NCI-H1105 (cell line): ENCODE measurements around the gene NR2E1.

Experiments
- DNase-seq: peaks from one replicate; lab custom pipeline; 2025; lab: John Stamatoyannopoulos, UW

Gene NR2E1

DNA sequence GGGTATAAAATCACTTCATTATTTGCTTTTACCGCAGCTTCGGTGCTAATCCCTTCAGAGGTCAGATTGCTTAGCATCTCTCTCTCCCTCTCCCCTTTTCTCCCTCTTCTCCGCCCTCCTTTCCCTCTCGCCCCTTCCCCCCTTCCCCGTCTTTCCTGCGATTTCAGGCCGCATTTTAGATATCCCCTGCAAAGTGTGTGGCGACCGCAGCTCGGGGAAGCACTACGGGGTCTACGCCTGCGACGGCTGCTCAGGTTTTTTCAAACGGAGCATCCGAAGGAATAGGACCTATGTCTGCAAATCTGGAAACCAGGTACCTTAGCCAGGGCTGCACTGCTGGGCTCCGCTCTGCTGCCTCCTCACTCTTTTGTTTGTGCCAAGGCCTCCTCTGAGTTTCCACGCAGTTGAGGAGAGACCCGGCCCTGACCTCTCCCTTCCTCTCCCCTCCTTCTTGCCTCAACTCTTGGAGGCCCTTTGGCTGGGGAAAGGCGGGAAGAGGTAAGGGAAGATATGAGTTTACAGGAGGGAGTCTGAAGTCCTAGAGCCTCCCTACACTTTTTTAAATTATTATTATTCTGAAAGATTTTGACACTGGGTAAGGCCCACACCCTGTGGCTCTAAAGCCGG lies 5.6 kb downstream of the NR2E1 start:
- DNase-seq = no peak

DNA sequence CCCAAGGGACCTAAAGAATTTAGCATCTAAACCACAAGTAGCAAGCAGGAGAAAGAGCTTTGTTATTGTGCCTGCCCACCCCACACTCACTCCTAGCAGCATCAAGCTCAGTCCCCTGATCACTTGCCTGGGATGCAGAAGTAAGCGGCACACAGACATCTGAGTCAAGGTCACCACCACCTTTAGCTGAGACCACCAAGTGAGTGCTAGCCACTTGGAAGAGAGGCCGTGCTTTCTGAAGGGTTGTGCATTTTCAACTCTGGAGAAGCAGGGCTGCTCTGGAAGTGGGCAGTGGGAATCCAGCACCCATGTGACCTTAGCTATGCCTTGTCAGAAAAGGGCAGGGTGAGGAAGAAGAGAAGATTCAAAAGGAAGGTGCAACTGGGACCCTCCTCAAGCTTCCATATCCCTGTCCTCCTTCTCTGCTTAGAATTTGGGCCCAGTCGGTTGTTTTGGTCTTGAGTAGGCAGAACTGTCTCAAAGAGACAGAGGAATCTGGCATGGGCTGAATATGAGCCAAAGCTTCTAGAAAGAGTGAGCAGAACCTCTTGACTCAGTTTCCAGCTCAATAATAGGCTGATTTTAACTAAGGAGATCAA lies 6.2 kb downstream of the NR2E1 start:
- DNase-seq = no peak

DNA sequence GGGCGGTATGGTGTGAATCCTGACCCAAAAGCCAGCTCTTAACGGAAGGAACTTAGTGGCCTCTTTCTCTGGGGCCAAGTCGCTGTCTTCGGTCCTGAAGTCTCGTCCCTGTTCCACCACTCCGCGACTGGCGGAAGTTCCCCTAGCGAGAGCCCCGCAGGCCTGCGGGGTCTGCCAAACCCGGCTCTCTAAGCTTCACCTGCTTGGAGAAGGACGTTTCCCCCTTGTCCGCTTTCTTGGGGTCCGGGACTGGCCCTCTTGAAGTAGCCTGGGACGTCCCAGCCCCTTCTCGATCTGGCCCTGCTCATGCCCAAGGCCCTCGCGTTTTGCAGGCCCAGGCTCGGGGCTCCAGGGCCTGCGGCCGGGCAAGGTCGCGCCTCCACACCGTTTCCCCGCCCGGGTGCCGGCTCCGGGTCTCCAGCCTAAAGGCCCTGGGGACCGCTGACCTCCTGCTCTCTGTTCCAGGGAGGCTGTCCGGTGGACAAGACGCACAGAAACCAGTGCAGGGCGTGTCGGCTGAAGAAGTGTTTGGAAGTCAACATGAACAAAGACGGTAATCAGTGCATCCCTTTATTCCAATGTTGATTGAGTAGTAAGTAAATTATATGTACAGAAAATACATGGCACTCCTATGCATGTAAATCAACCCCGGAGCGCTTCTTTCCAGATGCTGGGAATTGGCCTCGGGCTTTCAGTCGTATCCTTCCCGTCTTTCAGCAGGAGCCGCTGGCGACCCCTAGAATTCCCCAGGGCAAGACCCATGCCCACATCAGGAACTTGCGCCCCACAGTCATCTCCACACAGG lies 8.8 kb downstream of the NR2E1 start:
- no peak for DNase-seq

DNA sequence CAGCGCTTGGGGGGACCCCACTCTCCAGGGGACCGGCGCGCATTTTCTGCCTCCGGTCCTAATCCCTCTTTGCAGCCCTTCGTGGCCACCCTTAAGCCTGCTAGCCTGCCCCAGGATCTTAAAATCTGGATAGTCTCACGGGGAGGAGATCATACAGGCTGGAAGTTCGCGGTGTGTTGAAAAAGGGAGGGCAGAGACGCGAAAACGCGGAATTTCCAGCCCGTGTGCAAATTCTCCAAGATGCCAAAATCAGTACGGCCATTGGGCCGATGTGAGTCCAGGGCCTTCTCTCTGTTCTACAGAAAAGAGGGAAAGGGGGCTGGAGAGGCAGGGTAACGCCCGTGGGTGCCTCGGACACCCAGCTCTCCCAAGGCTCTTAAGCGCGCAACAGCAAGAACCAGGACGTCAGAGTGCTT lies 9.4 kb downstream of the NR2E1 start:
- no peak for DNase-seq

DNA sequence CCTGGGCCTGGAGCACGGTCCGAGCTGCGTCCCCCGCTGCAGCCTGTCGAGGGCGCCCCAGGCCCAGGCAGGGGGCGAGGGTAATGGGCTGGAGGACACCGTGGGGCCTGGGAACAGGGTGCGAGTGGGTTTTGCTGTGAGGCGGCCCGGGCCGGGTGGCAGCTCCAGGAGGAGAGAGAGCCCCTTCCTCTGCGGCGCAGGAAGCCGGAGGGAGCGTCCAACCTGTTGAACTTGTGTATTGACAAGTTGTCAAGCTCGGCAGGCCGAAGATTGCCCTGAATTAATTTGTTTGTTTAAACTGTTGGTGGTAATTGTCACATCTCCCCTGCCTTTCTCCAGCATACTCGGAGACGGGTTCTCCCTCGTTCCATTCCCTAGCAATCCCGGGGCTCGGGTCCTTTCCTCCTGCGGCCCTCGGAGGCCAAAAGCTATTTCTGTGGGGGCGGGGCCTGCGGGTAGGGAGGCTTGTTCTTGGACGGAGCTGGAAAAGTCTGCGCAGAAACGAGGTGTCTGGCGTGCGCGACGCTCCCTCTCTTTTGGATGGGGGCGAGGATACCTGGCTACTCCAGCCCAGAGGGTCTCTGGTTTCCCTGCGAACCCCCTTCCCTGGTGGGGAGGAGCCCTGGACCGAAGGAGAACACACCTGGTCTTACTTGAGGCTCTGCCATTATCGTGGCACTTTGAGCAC lies 9.9 kb downstream of the NR2E1 start:
- DNase-seq = no peak

DNA sequence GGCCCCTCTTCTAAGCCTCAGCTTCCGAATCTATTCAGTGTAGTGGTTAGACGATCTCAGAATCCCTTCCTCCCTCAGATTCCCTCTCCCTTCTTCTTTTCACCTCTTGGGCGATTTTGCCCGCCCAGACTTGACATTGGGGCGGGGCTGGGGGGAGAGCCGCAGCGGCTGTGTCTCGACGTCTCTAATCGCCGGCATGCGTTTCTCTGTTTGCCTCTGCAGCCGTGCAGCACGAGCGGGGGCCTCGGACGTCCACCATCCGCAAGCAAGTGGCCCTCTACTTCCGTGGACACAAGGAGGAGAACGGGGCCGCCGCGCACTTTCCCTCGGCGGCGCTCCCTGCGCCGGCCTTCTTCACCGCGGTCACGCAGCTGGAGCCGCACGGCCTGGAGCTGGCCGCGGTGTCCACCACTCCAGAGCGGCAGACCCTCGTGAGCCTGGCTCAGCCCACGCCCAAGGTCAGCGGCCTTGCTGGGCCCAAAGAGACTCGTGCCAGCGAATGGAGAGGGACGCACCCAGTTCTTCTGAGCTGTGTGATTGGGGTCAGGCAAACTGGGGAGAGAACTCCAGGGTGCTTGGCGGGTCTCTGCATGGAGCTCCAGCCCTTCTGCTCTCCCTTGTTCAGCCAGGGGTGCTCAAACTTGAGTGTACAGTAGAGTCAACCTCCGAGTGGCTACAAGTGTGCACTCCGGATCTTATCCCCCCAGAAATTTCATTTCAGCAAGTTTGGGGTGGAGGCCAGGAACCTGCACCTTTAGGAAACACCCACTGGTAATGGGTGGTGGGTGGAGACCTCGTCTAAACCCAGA lies 10.7 kb downstream of the NR2E1 start:
- DNase-seq = no peak

DNA sequence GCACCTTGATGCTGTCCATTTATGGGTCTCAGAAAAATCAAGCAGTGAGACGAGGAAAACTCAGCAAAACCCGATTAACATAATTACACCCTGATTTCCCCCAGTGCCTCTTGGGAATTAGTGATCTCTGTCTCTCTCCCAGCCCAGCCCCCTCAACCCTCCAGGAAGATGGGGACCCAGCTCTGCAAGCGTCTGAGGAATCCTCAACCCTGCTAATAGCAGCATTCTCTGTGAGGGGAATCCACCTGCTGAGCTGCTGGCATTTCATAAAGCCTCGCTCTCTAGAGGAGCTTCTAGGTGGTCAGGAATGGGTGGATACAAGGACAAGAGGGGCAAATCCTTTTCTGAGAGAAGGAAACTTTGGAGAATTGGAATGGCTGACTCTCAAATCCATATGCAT lies 13.9 kb downstream of the NR2E1 start:
- no peak for DNase-seq

DNA sequence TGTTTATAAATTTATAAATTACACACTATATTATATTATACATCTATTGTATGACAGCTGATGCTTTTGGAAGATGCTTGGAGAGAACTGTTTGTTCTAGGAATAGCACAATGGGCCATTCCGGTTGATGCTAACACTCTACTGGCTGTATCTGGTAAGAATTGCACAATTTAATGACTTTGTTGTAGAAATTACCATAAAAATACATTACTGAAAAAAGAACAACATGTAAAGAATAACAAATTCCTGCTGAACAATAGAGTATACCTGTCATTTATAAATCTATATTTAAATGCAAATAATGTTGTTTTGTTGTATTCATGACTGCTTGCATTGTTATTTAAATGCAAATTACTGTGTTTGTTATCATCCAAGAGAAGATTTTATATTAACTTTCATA lies 14.4 kb downstream of the NR2E1 start:
- no peak for DNase-seq

DNA sequence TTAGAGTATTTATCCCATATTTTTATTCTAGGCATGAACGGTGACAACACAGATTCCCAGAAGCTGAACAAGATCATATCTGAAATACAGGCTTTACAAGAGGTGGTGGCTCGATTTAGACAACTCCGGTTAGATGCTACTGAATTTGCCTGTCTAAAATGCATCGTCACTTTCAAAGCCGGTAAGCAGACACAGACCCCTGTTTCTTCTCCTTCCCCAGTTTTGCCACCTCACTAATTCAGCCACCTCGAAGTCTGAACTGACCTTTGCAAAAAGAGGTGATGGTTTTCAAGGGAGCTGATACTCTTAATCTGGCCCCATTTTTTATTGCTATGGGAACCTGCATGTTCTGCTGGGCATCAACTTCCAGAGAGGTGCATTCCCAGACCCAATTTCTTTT lies 15.0 kb downstream of the NR2E1 start:
- DNase-seq = no peak

DNA sequence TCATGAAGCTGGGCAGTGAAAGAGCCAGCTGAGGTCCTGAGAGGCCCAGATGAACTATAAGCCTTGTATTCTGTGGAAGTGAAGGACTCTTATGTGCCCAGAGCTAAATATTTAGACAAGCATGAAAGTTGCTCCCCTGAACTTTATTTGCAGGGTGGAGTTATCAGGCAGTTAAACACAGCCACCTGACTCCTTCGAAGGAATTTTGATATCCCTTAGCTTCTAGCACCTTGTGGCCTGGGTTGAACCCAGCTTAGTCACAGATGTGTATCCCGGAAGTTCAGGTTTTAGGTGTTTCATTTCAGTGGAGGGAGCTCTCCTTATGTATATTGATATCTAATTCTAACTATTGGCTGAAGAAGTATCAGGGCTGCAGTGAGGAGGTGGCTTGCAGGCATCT lies 20.4 kb downstream of the NR2E1 start:
- DNase-seq = no peak

DNA sequence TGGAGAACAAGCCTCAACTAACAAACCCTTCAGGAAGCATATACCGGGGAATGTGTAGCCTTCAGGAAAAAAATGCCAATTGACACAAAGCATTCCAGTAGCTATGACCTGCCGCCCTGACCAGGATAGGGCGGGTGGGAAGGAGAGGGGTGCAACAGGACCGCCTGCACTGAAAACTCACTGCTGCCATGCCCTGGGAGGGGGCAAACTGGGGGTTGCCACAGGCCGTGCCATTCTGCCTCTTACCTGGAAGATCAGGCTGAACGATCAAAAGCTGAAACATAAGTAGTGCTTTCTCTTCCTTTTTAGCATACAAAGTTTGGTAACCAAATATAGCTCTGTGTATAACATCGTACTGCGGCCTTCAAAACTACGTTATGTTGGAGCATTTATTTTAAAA lies 21.7 kb downstream of the NR2E1 start:
- DNase-seq = no peak

DNA sequence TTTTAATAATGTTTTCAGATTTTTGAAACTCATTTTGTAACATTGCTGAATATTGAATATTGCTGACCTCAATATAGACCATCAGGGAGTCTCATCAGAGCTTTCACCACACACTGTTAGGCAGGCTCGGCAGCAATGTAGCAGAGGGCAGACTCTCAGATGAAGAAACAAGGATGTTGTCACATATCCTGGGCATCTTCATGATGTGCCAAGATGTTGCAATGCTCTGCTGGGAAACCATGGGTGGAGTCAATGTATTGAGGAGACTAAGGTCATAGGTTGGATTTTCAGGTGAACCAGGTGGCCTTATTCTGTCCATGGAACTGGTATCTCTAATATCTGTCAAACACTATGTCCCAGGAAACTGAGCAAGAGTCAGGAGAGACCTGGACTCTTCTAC lies 27.3 kb downstream of the NR2E1 start:
- no peak for DNase-seq

DNA sequence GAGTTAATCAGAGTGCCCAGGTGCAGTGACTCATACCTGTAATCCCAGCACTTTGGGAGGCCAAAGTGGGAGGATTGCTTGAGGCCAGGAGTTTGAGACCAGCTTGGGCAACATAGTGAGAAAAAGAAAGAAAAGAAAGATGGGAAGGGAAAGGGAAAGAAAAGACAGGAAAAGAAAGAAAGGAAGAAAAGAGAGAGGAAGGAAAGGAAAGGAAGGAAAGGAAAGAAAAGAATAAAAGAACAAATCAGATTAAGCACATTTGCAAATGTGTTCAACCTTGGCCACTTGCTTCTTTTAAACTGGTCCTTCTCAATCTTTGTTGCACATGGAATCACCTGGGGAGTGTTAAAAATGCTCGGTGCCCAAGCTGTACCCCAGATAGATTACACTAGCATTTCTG lies 28.0 kb downstream of the NR2E1 start:
- DNase-seq = no peak

DNA sequence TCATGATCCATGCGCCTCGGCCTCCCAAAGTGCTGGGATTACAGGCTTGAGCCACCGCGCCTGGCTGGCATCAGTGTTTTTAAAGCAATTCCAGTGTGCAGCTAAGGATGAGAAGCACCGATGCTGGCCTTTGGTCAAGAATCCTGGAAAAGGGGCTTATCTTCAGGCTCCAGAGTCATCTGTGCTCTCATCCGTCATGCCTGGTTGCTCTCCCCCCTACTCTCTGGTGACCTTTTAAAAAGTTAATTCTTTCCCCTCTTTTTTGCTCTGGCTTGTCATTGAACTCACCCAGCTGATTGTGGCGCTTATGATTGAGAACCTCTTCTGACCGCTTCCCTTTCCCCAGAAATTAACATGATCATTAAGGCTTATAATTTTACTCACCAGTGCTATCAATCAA lies 28.7 kb downstream of the NR2E1 start:
- no peak for DNase-seq

DNA sequence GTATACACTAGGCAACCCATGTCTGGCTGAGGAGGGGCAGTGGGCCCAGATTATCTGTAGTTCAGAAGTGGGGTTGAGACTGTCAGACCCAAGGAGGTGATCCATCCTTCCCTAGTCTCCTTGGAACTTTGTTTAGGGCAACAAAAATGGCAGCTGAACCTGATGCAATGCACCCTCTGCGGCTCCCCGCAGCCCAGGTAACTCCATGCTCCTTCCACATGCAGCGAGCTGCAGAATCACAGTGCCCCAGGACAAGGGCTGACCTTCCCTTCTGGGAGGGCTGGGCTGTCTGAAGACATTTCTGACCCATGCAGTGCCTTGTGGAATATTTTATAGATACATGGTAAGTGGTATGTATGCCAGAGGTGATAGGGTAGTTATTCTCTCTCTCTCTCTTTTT lies 29.4 kb downstream of the NR2E1 start:
- DNase-seq = no peak

DNA sequence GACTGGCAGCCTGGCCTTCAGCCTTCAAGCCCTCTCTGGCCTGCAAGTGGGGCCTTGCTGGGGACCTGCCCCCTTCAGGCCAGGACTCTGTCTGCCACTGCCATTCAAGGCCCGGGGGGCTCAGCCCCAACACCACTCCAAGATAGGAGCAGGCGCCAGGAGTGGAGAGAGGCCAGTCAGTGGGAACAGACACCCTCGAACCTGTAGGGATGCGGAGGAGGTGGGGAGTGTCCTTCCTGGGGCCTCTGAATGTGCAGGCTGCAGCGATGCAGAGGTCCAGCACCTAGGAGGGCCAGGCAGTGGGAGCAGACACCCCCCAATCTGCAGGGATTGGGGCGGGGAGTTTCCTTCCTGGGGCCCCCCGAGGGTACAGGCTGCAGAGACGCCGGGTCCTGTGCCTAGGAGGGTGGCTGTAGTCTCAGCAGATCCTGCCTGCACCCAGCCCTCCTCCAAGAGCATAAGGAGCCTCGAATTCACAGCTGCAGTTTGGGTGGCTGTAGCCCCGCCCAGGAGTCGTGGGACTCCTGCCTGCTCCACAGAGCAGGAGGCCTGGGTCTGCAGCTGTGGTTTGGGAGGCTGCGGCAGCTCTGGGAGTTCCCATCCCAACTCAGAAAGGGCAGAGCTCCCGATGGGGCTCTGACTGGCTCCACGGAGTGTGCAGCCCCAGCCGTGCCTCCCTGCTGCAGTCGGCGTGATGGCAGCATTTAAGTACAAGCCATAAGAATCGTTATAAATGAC lies 33.1 kb downstream of the NR2E1 start:
- no peak for DNase-seq

DNA sequence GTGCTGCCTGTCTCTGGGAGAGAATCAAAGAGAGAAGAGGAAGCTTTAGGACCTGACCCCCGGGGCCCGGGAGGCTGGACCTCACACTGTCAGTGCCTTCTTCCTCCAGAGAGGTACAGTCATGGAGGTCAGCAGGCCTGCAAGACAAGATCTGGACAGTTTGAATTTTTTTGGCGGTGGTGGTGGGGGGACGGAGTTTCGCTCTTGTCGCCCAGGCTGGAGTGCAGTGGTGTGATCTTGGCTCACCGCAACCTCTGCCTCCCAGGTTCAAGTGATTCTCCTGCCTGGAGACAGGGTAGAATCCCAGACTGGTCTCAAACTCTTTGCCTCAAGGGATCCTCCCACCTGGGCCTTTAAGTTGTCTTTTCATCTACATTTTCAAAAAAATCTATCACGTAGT lies 34.4 kb downstream of the NR2E1 start:
- no peak for DNase-seq

DNA sequence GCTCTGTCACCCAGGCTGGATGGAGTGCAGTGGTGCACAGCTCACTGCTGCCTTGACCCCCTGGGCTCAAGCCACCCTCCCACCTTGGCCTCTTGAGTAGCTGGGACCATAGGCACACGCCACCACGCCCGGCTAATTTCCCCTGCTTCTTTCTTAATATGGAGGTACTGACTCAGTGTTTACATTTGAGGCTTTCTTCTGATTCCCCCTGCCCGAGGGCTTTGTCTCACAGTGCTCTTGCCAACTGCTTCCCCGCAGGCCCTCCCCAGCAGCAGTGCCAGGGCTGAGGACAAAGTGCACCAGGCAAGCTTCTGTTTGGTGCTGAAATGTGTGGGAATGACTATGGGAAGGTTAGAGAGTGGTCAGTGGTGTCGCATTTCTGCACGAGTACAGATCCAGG lies 34.8 kb downstream of the NR2E1 start:
- DNase-seq = no peak

DNA sequence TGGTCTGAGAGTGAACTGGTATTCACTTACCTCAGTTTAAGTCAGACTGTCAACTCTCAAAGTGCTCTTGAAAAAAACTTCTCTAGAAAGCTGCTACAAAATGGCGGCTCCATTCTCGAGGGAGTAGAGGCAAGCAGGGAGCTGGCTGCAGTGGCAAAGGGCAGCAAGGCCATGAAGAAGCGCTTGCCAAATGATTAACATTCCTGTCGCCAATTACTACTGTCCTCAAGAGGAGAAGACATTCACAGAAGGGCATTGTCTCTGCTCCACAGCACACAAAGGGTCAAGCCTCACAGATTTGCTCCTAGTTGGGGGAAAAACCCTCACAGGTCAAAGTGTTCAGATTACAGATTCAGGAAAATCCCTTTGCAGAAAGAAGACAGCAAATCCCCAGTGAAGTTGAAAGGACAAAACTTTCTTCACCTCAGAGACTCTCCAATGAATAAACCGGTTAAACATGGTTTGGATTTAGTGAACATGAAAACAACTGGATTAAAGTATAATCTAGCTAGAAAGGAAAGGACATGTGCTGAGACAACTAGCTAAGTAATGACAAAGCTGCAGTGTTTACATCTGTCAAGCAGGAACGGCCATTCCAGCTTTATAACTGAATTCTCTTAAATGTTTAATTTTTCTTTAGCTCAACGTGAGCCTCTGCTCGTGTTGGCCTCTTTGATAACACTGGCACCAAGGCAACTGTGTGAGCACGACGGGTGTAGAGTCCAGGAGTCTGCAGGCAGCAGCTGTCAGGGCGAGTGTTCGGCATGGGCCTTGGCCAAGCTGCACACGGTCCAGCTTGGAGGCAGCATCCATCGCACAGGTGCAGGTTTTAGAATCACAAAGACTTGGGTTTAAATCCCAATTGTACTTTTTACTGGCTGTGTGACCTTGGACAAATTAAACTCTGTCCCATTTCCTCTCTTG lies 37.6 kb downstream of the NR2E1 start:
- no peak for DNase-seq

DNA sequence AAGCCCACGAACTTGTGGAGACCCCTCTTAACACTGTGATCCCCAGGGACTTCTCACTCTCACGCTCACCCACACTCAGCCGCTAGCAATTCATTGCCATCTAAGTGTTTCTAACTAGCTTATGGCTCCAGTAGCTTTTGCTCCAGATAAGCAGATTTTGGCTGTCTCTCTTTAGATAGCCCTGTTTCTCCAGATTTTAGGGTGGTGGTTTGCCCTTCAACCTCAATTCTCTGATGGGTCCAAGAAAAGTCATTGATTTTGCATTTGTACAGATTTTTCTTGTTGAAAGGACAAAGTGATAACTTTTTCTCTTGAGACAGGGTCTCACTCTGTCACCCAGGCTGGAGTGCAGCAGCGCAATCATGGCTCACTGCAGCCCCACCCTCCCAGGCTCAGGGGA lies 41.2 kb downstream of the NR2E1 start:
- no peak for DNase-seq
